MM.1S (cell line): Measurements from ENCODE around the gene IQUB.

Experiments used
- DNase-seq: peaks from one replicate; pipeline ENCODE4 v3.0.0-alpha.2; 2015
- H2AFZ ChIP-seq: fragments of 300-600 bp; sonication (generic); 2 replicates; pipeline ENCODE4 v1.6.0; 2016; ENCODE audit warnings: antibody characterized with exemption, low read length
- H3F3A ChIP-seq: fragments of 300-600 bp; sonication (generic); 2 replicates; pipeline ENCODE4 v1.6.1; 2016; ENCODE audit warnings: mild to moderate bottlenecking, antibody characterized with exemption, low read length, moderate library complexity, mixed read lengths; ENCODE audit not compliant: insufficient read depth
- H3K27ac ChIP-seq: fragments of 300-600 bp; sonication (generic); 2 replicates; pipeline ENCODE4 v1.5.1; 2016; ENCODE audit warnings: mild to moderate bottlenecking, low read length
- H3K27me3 ChIP-seq: fragments of 300-600 bp; sonication (generic); replicated peaks from 2 replicates; pipeline ENCODE4 v1.6.0; 2016; ENCODE audit warnings: low read length; ENCODE audit not compliant: insufficient read depth
- H3K36me3 ChIP-seq: fragments of 300-600 bp; sonication (generic); replicated peaks from 2 replicates; pipeline ENCODE4 v1.6.1; 2016; ENCODE audit warnings: mild to moderate bottlenecking, low read length, mixed read lengths; ENCODE audit not compliant: insufficient read depth
- H3K4me1 ChIP-seq: fragments of 300-600 bp; sonication (generic); 2 replicates; pipeline ENCODE4 v1.6.1; 2016; ENCODE audit warnings: low read length, mixed read lengths
- H3K4me2 ChIP-seq: fragments of 300-600 bp; sonication (generic); 2 replicates; pipeline ENCODE4 v1.6.0; 2016; ENCODE audit warnings: low read depth, low read length
- H3K4me3 ChIP-seq: fragments of 300-600 bp; sonication (generic); 2 replicates; pipeline ENCODE4 v1.5.1; 2016; ENCODE audit warnings: low read length, mixed read lengths
- H3K79me2 ChIP-seq: fragments of 300-600 bp; sonication (generic); 2 replicates; pipeline ENCODE4 v1.6.1; 2016; ENCODE audit warnings: mixed run types, low read length, mixed read lengths
- H3K9ac ChIP-seq: fragments of 300-600 bp; sonication (generic); 2 replicates; pipeline ENCODE4 v1.6.1; 2016; ENCODE audit warnings: low read length, mixed read lengths
- H3K9me2 ChIP-seq: fragments of 300-600 bp; sonication (generic); replicated peaks from 2 replicates; pipeline ENCODE4 v1.6.1; 2016; ENCODE audit warnings: mild to moderate bottlenecking, low read length, mixed read lengths; ENCODE audit not compliant: insufficient read depth
- H3K9me3 ChIP-seq: fragments of 300-600 bp; sonication (generic); replicated peaks from 2 replicates; pipeline ENCODE4 v1.6.1; 2016; ENCODE audit warnings: mild to moderate bottlenecking, low read length, mixed read lengths; ENCODE audit not compliant: insufficient read depth
- H4K20me1 ChIP-seq: fragments of 300-600 bp; sonication (generic); 2 replicates; pipeline ENCODE4 v1.6.1; 2016; ENCODE audit warnings: mild to moderate bottlenecking, low read length, moderate library complexity, mixed read lengths; ENCODE audit not compliant: insufficient read depth
- CTCF ChIP-seq: fragments of 300-600 bp; sonication (generic); IDR thresholded peaks from 2 replicates; pipeline ENCODE4 v1.5.1; 2016; ENCODE audit warnings: antibody characterized with exemption, low read length, mixed read lengths
- EZH2 ChIP-seq: fragments of 300-600 bp; sonication (generic); optimal IDR thresholded peaks from 2 replicates; pipeline ENCODE3; 2017; ENCODE audit warnings: low read depth, mild to moderate bottlenecking, antibody characterized with exemption, low read length, mixed read lengths
- EZH2phosphoT487 ChIP-seq: fragments of 300-600 bp; sonication (generic); IDR thresholded peaks from 2 replicates; pipeline ENCODE4 v1.6.1; 2018; ENCODE audit warnings: antibody characterized with exemption, low read length

IQUB gene

GRCh38 chr7:123534383-123535260 lies at the start of gene IQUB:
TSS of gene IQUB (minus strand) at chr7:123534595. CDS start at chr7:123512340, 22,255 bp downstream.
- Histone ChIP-seq H3K4me1 (peaks cover 5% of the 10 kb centered on the region; the same call in 1 of the 2 replicates), H3K9ac (peak within 1 kb of the TSS; percentile 64), H3K9me3 (no peaks in the 10 kb centered on the region), H3K36me3 (no peaks in the 10 kb centered on the region), H3K9me2 (no peaks in the 10 kb centered on the region), H3F3A (peaks cover 11% of the 10 kb centered on the region; the same call in 1 of the 2 replicates), H2AFZ (peak within 1 kb of the TSS; percentile 81), H3K27ac (peak within 1 kb of the TSS; percentile 55; the same call in 1 of the 2 replicates), H3K79me2 (no peaks in the 10 kb centered on the region), H4K20me1 (no peaks in the 10 kb centered on the region), H3K4me3 (peak within 1 kb of the TSS; percentile 73), H3K4me2 (peak within 1 kb of the TSS; percentile 90), H3K27me3 (peaks cover 19% of the 10 kb centered on the region)
- peak; percentile 97 for DNase-seq
- TF ChIP-seq EZH2phosphoT487 (no peak), CTCF (no peak), EZH2 (no peak)

DNA sequence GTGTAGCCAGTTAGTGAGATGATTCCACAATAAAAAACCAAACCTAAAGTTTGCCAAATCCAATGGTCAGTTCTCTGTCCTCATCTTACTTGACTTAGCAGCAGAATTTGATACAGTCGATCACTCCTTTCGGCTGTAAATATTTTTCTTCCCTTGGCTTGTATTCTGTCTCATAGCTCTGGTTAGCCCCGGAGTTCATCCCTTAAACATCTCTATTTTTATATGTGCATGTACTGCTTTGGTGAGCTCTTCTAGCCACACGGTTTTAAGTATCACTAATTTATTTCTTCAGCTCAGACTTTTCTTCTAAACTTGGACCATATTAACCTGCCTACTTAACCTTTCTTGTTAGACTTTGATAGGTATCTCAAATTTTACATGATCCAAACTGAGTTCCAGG lies 49.4 kb upstream of the IQUB start:
- H3K9me2 ChIP-seq = no peaks in the 10 kb centered on the region
- no peaks in the 10 kb centered on the region for H3K9me3 ChIP-seq
- no peak for DNase-seq
- no peak overlapping the region for H3K27ac ChIP-seq
- H3F3A ChIP-seq = no peaks in the 10 kb centered on the region
- no peaks in the 10 kb centered on the region for H4K20me1 ChIP-seq
- H3K4me1 ChIP-seq = no peaks in the 10 kb centered on the region
- no peaks in the 10 kb centered on the region for H3K27me3 ChIP-seq
- H3K4me3 ChIP-seq = no peak overlapping the region
- H3K79me2 ChIP-seq = no peaks in the 10 kb centered on the region
- no peak overlapping the region for H3K9ac ChIP-seq
- TF ChIP-seq CTCF (no peak), EZH2 (no peak), EZH2phosphoT487 (no peak)
- H3K36me3 ChIP-seq = no peaks in the 10 kb centered on the region
- H2AFZ ChIP-seq = no peak overlapping the region
- no peak overlapping the region for H3K4me2 ChIP-seq

GRCh38 chr7:123581162-123581459 lies 46.7 kb upstream of the IQUB start:
- no peak overlapping the region for H3K27ac ChIP-seq
- no peaks in the 10 kb centered on the region for H3K4me1 ChIP-seq
- peak overlapping the region; percentile 38 for H2AFZ ChIP-seq
- H3K27me3 ChIP-seq = no peaks in the 10 kb centered on the region
- DNase-seq = no peak
- no peak overlapping the region for H3K4me2 ChIP-seq
- H3K4me3 ChIP-seq = no peak overlapping the region
- no peaks in the 10 kb centered on the region for H3K79me2 ChIP-seq
- no peak overlapping the region for H3K9ac ChIP-seq
- H3F3A ChIP-seq = no peaks in the 10 kb centered on the region
- no peaks in the 10 kb centered on the region for H3K9me3 ChIP-seq
- no peaks in the 10 kb centered on the region for H3K9me2 ChIP-seq
- TF ChIP-seq EZH2phosphoT487 = no peak
- TF ChIP-seq EZH2 = no peak
- TF ChIP-seq CTCF = no peak
- no peaks in the 10 kb centered on the region for H3K36me3 ChIP-seq
- no peaks in the 10 kb centered on the region for H4K20me1 ChIP-seq
